ENCODE measurements around the gene PGAP6.

DNA sequence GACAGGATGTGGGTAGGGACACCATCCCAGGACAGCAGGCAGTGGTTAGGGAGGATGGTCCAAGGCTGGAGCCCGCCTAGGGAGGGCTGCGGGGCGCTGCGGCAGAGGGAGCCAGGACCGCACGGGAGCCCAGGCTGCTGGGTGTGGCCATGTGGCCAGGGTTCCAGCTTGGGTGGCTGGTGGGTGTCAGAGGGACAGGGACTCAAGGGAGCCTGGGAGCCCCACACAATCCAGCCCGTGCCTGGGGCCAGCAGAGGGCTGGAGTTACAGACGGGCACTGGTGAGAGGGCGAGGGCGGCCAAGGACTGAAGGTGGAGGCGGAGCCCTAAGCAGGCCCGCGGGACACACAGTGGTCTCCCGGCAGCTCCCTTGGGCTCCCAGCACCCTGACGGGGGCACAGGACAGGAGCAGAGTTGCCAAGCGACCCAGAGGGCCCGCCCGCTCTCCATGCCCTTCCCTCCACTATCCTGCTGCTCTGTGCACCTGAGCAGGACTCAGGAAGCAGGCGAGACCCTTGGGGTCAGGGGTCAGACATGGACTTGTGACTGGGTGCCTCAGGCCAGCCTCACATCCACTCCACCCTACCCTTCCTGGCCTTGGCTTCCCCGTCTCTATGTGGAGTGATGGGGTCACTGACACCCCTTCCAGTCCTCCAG, 18.5 kb downstream of the PGAP6 start:
- TF ChIP-seq POLR2AphosphoS5 (IDR thresholded peaks at IDR 0.05; ENCODE audit: low read depth, low read length) (no peak), TCF7L2 (IDR thresholded peaks at IDR 0.05; ENCODE audit: low read depth, low read length) (no peak)
- TF ChIP-seq, protein P1, sequence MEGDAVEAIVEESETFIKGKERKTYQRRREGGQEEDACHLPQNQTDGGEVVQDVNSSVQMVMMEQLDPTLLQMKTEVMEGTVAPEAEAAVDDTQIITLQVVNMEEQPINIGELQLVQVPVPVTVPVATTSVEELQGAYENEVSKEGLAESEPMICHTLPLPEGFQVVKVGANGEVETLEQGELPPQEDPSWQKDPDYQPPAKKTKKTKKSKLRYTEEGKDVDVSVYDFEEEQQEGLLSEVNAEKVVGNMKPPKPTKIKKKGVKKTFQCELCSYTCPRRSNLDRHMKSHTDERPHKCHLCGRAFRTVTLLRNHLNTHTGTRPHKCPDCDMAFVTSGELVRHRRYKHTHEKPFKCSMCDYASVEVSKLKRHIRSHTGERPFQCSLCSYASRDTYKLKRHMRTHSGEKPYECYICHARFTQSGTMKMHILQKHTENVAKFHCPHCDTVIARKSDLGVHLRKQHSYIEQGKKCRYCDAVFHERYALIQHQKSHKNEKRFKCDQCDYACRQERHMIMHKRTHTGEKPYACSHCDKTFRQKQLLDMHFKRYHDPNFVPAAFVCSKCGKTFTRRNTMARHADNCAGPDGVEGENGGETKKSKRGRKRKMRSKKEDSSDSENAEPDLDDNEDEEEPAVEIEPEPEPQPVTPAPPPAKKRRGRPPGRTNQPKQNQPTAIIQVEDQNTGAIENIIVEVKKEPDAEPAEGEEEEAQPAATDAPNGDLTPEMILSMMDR (IDR thresholded peaks at IDR 0.05): no peak
